Retinal pigment epithelial cell (primary cell): ENCODE measurements around the gene ZAR1L.

Experiments
- DNase-seq: peaks from one replicate; pipeline ENCODE4 v3.0.0-alpha.2; 2010; ENCODE audit warnings: low read depth
- H3K4me3 ChIP-seq: 2 replicates; pipeline ENCODE4 v1.5.1; 2011; ENCODE audit warnings: mild to moderate bottlenecking, low read length, control low read depth, moderate library complexity
- CTCF ChIP-seq: conservative IDR thresholded peaks from 2 replicates; pipeline ENCODE4 v1.5.1; 2011; ENCODE audit warnings: low read depth, low read length, control low read depth, inconsistent platforms

ZAR1L gene

DNA sequence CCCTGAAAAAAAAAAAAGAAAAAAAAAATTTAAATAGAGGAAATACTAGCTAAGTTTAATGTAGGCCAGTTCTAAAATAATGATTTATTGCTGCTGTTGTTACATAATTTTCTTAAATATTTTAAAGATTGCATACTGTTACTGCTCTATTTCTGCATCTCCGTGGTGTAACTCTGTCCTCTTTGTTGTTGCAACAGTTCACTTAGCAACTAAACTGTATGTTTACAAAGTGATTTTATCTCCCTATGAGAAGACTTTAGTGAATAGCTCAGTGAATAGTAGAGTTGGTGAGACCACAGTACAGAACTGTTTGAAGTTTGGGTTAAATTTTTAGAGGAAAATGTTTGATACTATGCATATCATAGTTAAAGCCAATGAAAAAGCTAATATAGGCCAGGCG lies 19.5 kb upstream of the ZAR1L start:
- no peak for DNase-seq
- TF ChIP-seq CTCF, result no peak
- no peak overlapping the region for H3K4me3 ChIP-seq

DNA sequence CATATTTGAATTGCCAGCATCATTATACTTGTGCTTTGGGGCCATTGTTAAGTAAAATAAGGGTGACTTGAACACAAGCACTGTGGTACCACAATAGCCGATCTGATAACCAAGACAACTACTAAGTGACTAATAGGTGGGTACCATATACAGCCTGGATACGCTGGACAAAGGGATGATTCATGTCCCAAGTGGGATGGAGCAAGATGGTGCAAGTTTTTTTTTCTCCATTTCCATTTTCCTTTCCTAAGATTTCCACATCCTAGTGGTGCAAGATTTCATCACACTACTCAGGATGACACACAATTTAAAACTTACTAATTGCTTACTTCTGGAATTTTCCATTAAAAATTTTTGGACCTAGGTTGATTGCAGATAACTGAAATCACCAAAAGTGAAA lies 15.3 kb upstream of the ZAR1L start:
- H3K4me3 ChIP-seq, result no peak overlapping the region
- no peak for DNase-seq
- no peak for TF ChIP-seq CTCF

DNA sequence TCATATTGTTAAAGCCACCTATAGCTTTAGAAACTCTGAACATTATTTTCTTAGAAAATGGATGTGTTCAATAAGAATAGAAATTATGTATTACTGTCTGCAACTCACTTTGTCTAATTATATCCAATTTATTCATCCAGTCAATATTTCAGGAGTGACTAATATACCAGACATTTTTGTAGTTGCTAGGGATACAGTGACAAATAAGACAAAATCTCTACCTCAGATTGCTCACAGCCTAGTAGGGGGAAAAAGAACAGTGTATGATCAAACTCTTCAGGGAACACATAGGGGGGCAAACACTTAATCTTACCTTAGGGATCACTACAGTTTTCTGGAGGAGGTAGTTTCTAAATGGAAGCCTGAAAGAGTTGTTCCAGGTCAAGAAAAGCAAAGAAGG lies 8.7 kb upstream of the ZAR1L start:
- H3K4me3 ChIP-seq, result no peak overlapping the region
- TF ChIP-seq CTCF, result no peak
- peak; percentile 18 for DNase-seq

DNA sequence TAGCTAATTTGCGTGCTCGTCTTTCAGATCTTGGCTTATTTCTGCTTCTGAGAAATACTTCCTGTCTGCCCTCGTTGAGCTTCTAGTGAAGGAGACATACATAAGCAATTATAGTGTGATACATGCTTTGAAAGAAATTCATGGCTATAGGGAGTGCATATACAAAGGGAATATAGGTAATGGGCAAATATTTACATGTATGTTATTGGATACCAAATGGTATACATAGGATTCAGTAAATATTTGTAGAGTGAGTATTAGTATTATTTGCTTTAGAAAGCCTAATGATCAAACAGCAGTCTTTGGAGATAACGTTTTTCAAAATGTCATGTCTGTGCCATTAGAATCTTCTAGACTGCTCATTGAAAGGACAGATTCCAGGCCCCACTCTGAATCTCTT lies 5.4 kb upstream of the ZAR1L start:
- TF ChIP-seq CTCF, result no peak
- no peak for DNase-seq
- no peak overlapping the region for H3K4me3 ChIP-seq

- no peak for TF ChIP-seq CTCF
- H3K4me3 ChIP-seq, result no peak overlapping the region
These were observed 2.7 kb upstream of the ZAR1L start for GRCh38 chr13:32317716-32318465.

DNA sequence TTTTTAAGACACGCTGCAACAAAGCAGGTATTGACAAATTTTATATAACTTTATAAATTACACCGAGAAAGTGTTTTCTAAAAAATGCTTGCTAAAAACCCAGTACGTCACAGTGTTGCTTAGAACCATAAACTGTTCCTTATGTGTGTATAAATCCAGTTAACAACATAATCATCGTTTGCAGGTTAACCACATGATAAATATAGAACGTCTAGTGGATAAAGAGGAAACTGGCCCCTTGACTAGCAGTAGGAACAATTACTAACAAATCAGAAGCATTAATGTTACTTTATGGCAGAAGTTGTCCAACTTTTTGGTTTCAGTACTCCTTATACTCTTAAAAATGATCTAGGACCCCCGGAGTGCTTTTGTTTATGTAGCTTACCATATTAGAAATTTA lies 1.3 kb upstream of the ZAR1L start:
- no peak for DNase-seq
- TF ChIP-seq CTCF, result no peak
- peak overlapping the region; percentile 91 for H3K4me3 ChIP-seq

More at GRCh38 chr13:32317716-32318465, 2.7 kb upstream of the ZAR1L start:
- DNase-seq, result no peak

- DNase-seq, result no peak
- peak overlapping the region; percentile 91 for H3K4me3 ChIP-seq
- no peak for TF ChIP-seq CTCF
These were observed 821 bp upstream of the ZAR1L start for GRCh38 chr13:32316028-32316339.
